Measurements from ENCODE around the gene PPP2R5C.

Gene PPP2R5C

DNA sequence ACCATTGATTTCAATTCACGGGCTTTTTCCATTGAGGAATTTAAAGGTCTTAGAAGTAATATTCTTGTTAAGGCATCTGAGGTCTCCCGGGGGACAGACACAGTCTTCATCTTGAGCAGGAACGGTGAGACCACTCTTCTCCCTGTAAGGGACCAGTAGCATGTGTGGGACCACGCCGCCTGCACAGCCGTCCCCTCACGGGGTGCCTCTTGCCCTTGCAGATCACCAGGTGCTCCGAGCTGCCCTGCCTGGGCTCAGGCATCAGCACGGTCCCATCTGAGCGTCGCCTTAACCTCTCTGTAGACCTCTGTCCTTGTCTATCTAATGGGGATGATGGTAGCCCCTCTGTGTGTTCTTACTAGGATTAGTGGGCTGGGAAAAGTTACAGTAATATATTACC lies 74.1 kb downstream of the PPP2R5C start:
- Histone ChIP-seq H3K9me2 (replicated peaks; ENCODE audit: control insufficient read depth, low read length) (no peaks in the 10 kb centered on the region), H3K27ac (ENCODE audit: low read depth, low read length) (peak overlapping the region; percentile 91), H4K20me1 (ENCODE audit: control insufficient read depth, insufficient read depth, low read depth, low read length) (peaks cover 11% of the 10 kb centered on the region; the same call in 1 of the 2 replicates), H3K9me3 (ENCODE audit: control insufficient read depth, insufficient read depth, low read length) (no peaks in the 10 kb centered on the region), H3K79me2 (ENCODE audit: control insufficient read depth, low read length) (peaks cover 98% of the 10 kb centered on the region), H3K4me1 (ENCODE audit: control insufficient read depth, low read length) (peaks cover 94% of the 10 kb centered on the region), H3K4me2 (ENCODE audit: low read length) (peak overlapping the region; percentile 85), H3K27me3 (ENCODE audit: control insufficient read depth, low read length) (no peaks in the 10 kb centered on the region), H3F3A (ENCODE audit: control insufficient read depth, insufficient read depth) (peaks cover 28% of the 10 kb centered on the region), H3K36me3 (ENCODE audit: control insufficient read depth, low read length) (peaks cover 58% of the 10 kb centered on the region), H3K4me3 (ENCODE audit: low read length) (0 out of 2 replicates have a peak overlapping the region, but pooled peaks have one; percentile 7)
- no peak for TF ChIP-seq EZH2phosphoT487 (IDR thresholded peaks at IDR 0.05; ENCODE audit: borderline replicate concordance, low read length)
- TF ChIP-seq, protein P1, sequence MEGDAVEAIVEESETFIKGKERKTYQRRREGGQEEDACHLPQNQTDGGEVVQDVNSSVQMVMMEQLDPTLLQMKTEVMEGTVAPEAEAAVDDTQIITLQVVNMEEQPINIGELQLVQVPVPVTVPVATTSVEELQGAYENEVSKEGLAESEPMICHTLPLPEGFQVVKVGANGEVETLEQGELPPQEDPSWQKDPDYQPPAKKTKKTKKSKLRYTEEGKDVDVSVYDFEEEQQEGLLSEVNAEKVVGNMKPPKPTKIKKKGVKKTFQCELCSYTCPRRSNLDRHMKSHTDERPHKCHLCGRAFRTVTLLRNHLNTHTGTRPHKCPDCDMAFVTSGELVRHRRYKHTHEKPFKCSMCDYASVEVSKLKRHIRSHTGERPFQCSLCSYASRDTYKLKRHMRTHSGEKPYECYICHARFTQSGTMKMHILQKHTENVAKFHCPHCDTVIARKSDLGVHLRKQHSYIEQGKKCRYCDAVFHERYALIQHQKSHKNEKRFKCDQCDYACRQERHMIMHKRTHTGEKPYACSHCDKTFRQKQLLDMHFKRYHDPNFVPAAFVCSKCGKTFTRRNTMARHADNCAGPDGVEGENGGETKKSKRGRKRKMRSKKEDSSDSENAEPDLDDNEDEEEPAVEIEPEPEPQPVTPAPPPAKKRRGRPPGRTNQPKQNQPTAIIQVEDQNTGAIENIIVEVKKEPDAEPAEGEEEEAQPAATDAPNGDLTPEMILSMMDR (IDR thresholded peaks at IDR 0.05; ENCODE audit: low read depth, low read length, poor library complexity, severe bottlenecking), result no peak

DNA sequence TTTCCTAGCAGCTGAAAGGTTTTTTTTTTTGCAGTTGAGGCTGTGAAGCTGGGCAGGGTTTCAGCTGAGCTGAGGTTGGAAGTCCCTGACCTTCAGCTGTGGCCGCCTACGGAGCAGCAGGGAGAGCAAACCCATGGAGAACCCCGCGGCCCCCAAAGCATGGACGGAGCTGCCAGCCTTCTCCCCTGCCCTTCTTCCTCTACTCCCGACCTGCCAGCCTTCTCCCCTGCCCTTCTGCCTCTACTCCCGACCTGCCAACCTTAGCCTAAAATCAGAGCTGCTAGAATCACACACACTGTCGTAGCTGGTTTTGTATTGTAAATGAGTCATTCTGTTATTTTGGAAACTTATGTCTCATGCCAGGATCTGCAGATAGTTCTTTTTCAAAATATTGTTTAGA lies 74.6 kb downstream of the PPP2R5C start:
- Histone ChIP-seq H3F3A (ENCODE audit: control insufficient read depth, insufficient read depth) (peaks cover 34% of the 10 kb centered on the region), H3K79me2 (ENCODE audit: control insufficient read depth, low read length) (peaks cover 98% of the 10 kb centered on the region), H3K4me1 (ENCODE audit: control insufficient read depth, low read length) (peaks cover 96% of the 10 kb centered on the region), H3K36me3 (ENCODE audit: control insufficient read depth, low read length) (peaks cover 57% of the 10 kb centered on the region), H3K27me3 (ENCODE audit: control insufficient read depth, low read length) (no peaks in the 10 kb centered on the region), H3K9me3 (ENCODE audit: control insufficient read depth, insufficient read depth, low read length) (no peaks in the 10 kb centered on the region), H3K4me2 (ENCODE audit: low read length) (peak overlapping the region; percentile 85), H3K4me3 (ENCODE audit: low read length) (peak overlapping the region; percentile 33; the same call in 1 of the 2 replicates), H3K27ac (ENCODE audit: low read depth, low read length) (peak overlapping the region; percentile 91), H4K20me1 (ENCODE audit: control insufficient read depth, insufficient read depth, low read depth, low read length) (peaks cover 11% of the 10 kb centered on the region; the same call in 1 of the 2 replicates), H3K9me2 (replicated peaks; ENCODE audit: control insufficient read depth, low read length) (no peaks in the 10 kb centered on the region)
- TF ChIP-seq, protein P1 (IDR thresholded peaks at IDR 0.05; ENCODE audit: low read depth, low read length, poor library complexity, severe bottlenecking), result no peak
- TF ChIP-seq EZH2phosphoT487 (IDR thresholded peaks at IDR 0.05; ENCODE audit: borderline replicate concordance, low read length), result no peak

DNA sequence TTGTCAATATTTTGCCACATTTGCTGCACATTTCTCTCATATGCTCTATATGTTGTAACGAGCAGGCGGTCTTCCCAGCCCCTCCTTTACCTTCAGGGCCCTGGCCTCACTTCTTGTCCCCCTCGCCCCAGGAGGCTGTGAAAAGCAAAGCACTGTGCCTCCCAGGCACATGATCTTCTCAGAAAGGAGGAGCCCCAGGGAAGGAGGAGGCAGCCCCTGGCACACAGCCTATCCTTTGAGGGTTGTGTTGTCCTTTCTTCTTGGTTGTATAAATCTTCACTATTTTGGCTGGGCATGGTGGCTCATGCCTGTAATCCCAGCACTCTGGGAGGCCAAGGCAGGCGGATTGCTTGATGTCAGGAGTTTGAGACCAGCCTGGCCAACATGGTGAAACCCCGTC lies 77.0 kb downstream of the PPP2R5C start:
- peaks cover 96% of the 10 kb centered on the region for H3K79me2 ChIP-seq (ENCODE audit: control insufficient read depth, low read length)
- H3K36me3 ChIP-seq (ENCODE audit: control insufficient read depth, low read length), result peaks cover 35% of the 10 kb centered on the region
- peak overlapping the region; percentile 85 for H3K4me2 ChIP-seq (ENCODE audit: low read length)
- H4K20me1 ChIP-seq (ENCODE audit: control insufficient read depth, insufficient read depth, low read depth, low read length), result peaks cover 3% of the 10 kb centered on the region; the same call in 1 of the 2 replicates
- no peaks in the 10 kb centered on the region for H3K9me3 ChIP-seq (ENCODE audit: control insufficient read depth, insufficient read depth, low read length)
- peak overlapping the region; percentile 91 for H3K27ac ChIP-seq (ENCODE audit: low read depth, low read length)
- no peaks in the 10 kb centered on the region for H3K9me2 ChIP-seq (replicated peaks; ENCODE audit: control insufficient read depth, low read length)
- no peak for TF ChIP-seq EZH2phosphoT487 (IDR thresholded peaks at IDR 0.05; ENCODE audit: borderline replicate concordance, low read length)
- TF ChIP-seq, protein P1 (IDR thresholded peaks at IDR 0.05; ENCODE audit: low read depth, low read length, poor library complexity, severe bottlenecking), result no peak
- H3F3A ChIP-seq (ENCODE audit: control insufficient read depth, insufficient read depth), result peaks cover 52% of the 10 kb centered on the region
- H3K4me3 ChIP-seq (ENCODE audit: low read length), result peak overlapping the region; percentile 59
- no peaks in the 10 kb centered on the region for H3K27me3 ChIP-seq (ENCODE audit: control insufficient read depth, low read length)
- peaks cover 100% of the 10 kb centered on the region for H3K4me1 ChIP-seq (ENCODE audit: control insufficient read depth, low read length)

All from DOHH2 (cell line).